COLO829 (cell line): Measurements from ENCODE around the gene GGT5.
"Not testable (repeated sequence)": the region's sequence is repeated elsewhere in the genome, so short reads cannot be mapped to it uniquely, and the experiment has no call there.

Experiments used
- DNase-seq: peaks from one replicate; pipeline ENCODE4 v3.0.0; 2012; ENCODE audit warnings: low spot score

GGT5 gene

GRCh38 chr22:24203856-24204255, 41.0 kb downstream of the GGT5 start:
- not testable (repeated sequence) for DNase-seq

- no peak for DNase-seq
These were observed 42.9 kb downstream of the GGT5 start for GRCh38 chr22:24201681-24202614.

- no peak for DNase-seq
These were observed 44.2 kb downstream of the GGT5 start for GRCh38 chr22:24200619-24201212.

GRCh38 chr22:24198682-24199052, 46.2 kb downstream of the GGT5 start:
- no peak for DNase-seq

- DNase-seq = no peak
These were observed 53.0 kb downstream of the GGT5 start for GRCh38 chr22:24191893-24192292.

- no peak for DNase-seq
These were observed 53.5 kb downstream of the GGT5 start for GRCh38 chr22:24191381-24191841.

GRCh38 chr22:24190596-24191208, 54.2 kb downstream of the GGT5 start:
- no peak for DNase-seq

GRCh38 chr22:24190159-24190540, 54.7 kb downstream of the GGT5 start:
- DNase-seq = no peak

GRCh38 chr22:24189249-24190158, 55.4 kb downstream of the GGT5 start:
- DNase-seq = peak; percentile 94

- DNase-seq = no peak
These were observed 56.1 kb downstream of the GGT5 start for GRCh38 chr22:24188705-24189248.

GRCh38 chr22:24187731-24188644, 56.9 kb downstream of the GGT5 start:
- DNase-seq = no peak

- no peak for DNase-seq
These were observed 57.8 kb downstream of the GGT5 start for GRCh38 chr22:24186892-24187670.

- DNase-seq = no peak
These were observed 58.5 kb downstream of the GGT5 start for GRCh38 chr22:24186352-24186740.

- no peak for DNase-seq
These were observed 59.2 kb downstream of the GGT5 start for GRCh38 chr22:24185501-24186351.

- DNase-seq = no peak
These were observed 59.8 kb downstream of the GGT5 start for GRCh38 chr22:24185001-24185500.

GRCh38 chr22:24184057-24184798, 60.7 kb downstream of the GGT5 start:
- no peak for DNase-seq

GRCh38 chr22:24183321-24184031, 61.4 kb downstream of the GGT5 start:
- no peak for DNase-seq
